ENCODE measurements around the gene PAIP2B.
"Not testable (repeated sequence)": the region's sequence is repeated elsewhere in the genome, so short reads cannot be mapped to it uniquely, and the experiment has no call there.

PAIP2B gene

DNA sequence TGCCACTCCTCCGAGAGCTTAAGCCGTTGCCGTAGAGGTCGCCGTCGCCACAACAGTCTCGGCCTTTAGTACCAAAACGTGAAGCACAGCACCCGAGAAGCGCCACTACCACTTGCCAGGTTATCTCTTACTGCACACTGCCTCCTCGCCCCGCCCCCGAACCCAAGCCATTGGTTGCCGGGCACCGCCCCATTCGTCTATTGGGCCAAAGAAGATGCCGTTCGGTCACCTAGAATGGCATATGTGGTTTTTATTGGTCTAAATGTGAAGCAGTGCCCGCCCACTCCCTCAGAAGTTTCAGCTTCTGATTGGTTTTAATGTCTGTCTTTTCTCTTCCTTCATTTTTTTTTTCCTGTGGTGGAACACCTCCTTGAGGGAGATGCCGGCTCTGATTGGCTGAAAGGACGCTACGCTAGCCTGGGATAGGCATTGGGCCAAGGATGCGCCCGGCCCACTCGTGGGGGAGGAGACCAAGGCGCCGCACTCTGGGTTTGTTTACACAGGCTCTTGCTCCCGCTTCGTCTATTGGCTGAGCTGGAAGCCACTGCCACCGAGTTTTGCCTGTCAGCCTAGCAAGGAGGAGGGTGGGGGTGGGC, at the start of gene PAIP2B:
Gene PAIP2B (minus strand): TSS at position 139 of the 596 bp plus-strand sequence. CDS start 24,514 bp downstream, outside the sequence.
- peak; percentile 96 for DNase-seq (ENCODE audit: low read depth)

DNA sequence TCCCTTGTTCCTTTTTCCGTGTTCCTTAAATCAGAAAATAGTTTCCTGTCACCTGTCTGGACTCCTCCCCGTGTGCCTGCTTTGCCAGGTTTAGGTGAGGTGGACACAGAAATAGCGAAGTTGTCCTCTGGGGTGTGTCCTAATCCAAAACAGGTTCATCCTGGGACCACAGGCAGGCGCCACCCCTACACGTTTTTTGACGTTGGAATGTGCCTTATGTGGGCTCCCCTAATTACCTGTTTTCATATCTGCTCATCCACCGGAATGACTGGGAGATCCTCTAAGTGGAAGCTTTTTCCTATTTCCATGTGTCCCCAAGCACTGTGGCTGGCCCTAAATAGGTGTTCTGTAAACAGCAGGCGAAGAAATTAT, 49.0 kb upstream of the PAIP2B start:
- DNase-seq (ENCODE audit: low read depth): no peak

GRCh38 chr2:71269511-71270090, 42.7 kb upstream of the PAIP2B start:
- no peak for DNase-seq (ENCODE audit: low read depth)

- no peak for DNase-seq (ENCODE audit: low read depth)
Measured at GRCh38 chr2:71263386-71263785, 36.5 kb upstream of the PAIP2B start.

- no peak for DNase-seq (ENCODE audit: low read depth)
Measured at GRCh38 chr2:71261534-71261933, 34.6 kb upstream of the PAIP2B start.

DNA sequence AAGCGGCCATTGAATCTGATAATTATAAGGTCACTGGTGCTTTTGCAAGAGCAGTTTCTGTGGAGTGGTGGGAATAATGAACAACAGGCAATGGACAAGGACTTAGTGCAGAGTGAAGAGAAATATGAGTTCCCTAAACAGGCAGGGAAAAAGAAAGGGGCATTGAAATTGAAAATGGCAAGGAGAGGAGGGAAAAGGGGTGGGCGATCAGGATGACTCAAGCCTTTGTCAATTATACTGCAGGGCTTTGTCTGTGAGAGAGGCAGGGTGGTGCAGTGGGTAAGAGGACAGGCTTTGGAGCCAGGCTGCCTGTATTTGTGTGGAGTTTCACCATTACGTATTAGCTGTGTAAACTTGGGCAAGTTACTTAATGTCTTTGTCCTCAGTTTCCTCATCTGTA, 29.5 kb upstream of the PAIP2B start:
- no peak for DNase-seq (ENCODE audit: low read depth)

DNA sequence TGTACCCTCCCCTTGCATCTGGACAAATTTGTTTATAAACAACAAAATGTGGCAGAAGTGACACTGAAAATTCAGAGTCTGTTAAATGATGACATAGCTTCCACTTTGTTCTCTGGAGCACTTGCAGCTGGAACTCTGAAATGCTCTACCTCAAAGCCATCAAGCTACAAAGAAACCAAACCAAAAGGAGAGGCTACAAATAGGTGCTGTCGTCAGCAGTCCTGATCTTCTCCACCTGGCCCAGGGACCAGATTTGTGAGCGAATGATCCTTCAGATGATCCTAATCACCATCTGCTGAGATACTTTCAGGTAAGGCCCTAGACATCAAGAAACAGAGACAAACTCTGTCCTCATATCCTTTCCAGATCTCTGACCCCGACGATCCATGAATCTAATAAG, 27.9 kb upstream of the PAIP2B start:
- no peak for DNase-seq (ENCODE audit: low read depth)

DNA sequence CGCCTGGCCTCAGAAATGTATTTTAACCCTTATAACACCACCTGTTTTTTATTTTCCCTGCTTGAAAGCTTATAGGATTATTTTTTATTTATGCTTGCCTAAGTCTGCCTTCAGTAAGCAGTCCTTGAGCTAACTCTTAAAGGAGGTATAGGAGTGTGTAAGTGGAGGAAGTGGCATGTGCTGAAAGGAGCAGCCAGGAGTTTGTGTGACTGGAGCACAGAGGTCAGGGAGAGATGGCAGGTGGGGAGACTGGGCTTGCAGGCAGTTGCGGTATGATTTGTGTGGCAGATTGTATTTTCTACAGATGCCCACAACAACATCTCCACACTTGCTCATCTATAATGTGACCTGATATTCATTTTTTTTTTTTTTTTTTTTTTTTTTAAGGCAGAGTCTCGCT, 27.2 kb upstream of the PAIP2B start:
- no peak for DNase-seq (ENCODE audit: low read depth)

GRCh38 chr2:71253476-71253875, 26.6 kb upstream of the PAIP2B start:
- DNase-seq (ENCODE audit: low read depth): no peak

GRCh38 chr2:71252862-71253261, 26.0 kb upstream of the PAIP2B start:
- DNase-seq (ENCODE audit: low read depth): no peak

DNA sequence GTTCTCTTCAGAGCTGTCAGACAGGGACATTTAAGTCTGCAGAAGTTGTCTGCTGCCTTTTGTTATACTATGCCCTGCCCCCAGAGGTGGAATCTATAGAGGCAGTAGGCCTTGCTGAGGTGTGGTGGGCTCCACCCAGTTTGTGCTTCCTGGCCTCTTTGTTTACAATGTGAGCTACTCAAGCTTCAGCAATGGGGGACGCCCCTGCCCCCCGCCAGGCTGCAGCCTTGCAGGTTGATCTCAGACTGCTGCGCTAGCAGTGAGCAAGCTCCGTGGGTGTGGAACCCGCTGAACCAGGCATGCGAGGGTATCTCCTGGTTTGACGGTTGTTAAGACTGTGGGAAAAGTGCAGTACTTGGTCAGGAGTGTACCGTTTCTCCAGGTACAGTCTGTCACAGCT, 24.0 kb upstream of the PAIP2B start:
- DNase-seq (ENCODE audit: low read depth): no peak

- DNase-seq (ENCODE audit: low read depth): no peak
Measured at GRCh38 chr2:71244302-71244660, 17.4 kb upstream of the PAIP2B start.

DNA sequence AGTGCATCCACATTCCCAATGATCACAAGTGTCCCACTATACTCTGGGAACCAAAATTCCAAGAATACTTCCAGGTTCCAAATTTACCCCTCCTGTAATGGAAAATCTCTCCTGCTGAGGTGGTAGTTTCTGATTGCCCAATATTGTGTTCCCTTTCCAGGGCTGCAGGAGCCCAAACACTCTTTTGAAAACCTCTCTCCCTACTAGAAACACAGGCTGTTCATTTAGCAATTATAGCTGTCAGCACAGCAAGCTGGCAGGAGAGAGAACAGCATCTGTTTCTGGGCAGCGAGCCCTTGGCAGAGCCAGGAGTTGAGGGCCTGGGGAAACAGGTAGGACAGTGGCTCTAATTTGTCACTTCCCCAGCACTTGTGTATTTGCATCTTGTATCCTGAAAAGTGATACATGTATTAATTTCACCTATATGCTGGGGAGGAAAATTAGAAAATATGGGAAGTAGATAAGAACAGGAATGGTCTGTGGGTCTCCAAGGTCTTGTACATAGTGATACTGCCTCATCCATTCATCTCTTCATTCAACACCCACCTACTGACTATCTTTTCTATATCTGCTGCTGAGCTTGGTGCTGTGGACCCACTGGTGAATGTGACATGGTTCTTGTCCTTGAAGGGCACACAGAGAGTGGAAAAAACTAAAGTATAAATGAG, 16.9 kb upstream of the PAIP2B start:
- no peak for DNase-seq (ENCODE audit: low read depth)

DNA sequence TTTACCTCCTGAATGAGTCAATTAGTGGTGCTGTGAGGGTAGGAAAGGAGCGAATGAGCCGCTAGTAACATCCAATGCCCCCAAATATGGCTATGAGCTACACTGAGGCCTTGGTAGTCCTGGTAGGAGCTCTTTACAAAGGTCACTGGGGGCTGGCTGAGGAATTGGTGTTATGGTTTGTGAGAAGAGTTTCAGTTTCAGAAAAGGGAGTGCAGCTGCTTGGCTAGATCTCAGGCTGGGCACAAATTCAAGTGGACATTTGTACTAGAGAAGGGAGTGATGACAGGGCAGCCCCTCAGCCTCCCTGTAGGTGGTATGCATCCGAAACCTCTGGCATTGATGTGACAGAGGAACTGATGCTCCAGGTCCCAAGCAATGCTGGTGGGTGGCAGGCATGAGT, 13.9 kb upstream of the PAIP2B start:
- no peak for DNase-seq (ENCODE audit: low read depth)

GRCh38 chr2:71238089-71238488, 11.2 kb upstream of the PAIP2B start:
- no peak for DNase-seq (ENCODE audit: low read depth)

GRCh38 chr2:71235930-71236587, 9.2 kb upstream of the PAIP2B start:
- DNase-seq (ENCODE audit: low read depth): no peak

DNA sequence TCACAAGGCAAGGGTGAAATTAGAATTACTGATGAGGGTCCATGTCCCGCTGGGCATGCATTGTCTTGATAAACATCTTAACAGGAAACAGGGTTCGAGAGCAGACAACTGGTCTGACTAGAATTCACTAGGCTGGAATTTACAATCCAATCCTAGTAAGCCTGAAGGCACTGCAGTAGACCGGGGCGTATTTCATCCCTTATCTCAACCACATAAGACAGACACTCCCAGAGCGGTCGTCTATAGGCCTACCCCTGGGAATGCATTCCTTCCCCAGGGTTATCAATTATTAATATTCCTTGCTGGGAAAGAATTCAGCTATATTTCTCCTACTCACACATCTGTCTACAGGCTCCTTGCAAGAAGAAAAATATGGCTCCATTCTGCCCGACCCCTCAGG, 6.2 kb upstream of the PAIP2B start:
- not testable (repeated sequence) for DNase-seq (ENCODE audit: low read depth)

DNA sequence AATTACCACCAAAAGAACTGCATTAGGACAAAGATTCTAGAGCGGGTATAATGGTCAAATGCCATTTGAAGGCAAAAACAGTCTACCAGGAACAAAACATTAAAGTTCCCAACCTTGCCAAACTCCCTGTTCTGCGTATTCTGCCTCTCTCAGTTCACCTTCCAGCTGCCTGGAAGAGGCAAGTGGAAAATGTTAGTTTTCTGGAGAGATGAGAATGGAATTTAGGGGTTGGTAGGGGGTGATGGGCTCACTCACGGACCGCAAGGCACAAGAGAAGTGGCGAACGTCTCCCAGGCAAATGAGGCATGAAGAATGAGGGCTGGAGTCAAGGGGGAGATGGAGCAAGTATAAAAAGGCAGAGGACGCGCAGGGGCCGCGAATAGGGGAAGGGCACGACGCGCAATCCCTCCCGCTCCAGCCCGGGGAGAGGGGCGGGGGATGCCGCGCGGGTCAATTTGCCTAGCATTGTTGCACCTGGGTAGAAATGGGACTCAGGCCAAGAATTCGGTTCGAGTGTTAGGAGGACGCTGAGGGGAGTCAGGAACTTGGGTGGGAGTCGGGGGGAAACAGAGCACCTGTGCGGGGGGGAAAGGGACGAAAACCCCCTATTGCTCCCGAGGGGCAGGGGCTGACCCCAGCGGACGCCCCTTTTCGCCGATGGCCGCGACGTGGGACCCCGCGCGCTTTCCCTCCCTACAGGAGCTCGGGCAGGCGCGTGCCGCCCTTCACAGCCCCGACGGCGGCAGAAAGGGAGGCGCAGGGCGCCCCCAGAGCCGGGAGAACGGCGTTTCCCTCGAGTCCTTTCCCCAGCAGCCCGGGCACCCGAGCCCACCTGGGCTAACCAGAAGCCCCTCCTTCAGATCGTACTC, 573 bp downstream of the PAIP2B start:
- DNase-seq (ENCODE audit: low read depth): no peak

DNA sequence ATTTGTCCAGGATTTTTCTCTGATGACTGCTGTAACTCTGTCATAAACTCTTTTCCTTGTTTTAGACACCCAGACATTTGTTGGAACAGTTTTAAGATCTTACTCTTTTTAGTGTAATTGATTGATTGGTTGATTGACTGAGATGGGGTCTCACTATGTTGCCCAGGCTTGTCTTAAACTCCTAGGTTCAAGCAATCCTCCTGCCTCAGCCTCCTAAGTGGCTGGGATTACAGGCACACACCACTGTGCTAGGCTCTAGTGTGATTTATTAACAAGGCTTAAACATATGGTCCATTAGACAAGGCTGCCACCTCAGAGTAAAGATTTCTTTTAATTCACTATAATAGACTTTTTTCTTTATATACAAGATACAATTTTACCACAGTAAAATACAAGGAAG, 2.0 kb downstream of the PAIP2B start:
- DNase-seq (ENCODE audit: low read depth): no peak

DNA sequence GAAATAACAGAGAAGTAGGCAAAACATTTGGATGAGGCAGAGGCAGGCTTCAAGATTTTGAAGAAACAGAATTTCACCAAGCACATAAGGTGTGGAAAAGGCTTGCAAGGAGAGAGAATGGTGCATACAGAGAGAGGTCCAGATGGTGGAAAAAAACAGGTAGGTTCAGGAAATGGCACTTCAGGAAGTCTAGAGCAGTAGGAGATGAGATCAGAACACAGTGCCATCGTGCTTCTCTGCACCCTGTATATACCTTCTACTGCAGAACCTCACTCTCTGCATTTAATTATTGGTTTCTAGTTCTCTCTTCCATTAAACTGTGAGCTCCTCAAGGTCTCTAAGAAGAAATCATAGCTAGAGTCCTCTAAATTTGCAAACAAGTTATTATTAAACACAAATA, 2.4 kb downstream of the PAIP2B start:
- no peak for DNase-seq (ENCODE audit: low read depth)

- no peak for DNase-seq (ENCODE audit: low read depth)
Measured at GRCh38 chr2:71223767-71224333, 3.1 kb downstream of the PAIP2B start.

DNA sequence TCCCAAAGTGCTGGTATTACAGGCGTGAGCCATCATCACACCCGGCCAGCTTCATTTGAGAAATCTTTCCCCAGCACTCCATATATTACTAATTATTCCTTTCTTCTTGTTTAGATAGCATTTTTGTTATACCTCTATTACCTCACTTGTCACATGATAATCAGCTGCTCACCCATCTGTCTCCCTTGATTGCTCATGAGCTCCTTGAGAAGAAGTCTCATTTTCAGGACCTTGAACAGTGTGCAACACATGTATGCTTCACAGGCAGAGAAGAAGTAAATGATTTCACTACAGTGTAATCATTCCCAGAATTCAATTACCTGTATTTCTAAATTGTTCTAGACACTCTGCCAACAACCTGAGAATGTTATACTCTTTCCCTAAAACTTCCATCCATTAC, 6.2 kb downstream of the PAIP2B start:
- no peak for DNase-seq (ENCODE audit: low read depth)

Data from stimulated activated CD8-positive, alpha-beta memory T cell treated with anti-CD3 and anti-CD28 coated beads, Interleukin-15, amount 100 ng/mL, for 1 hour (primary cell).